ENCODE data around the gene DNAJC15. TPM values are rescaled to one million over a fixed set of nuclear protein-coding genes. Genes with fewer than 3 reads are reported as not detected.

Gene DNAJC15
- total and polyA plus RNA-seq, 7 experiments from 2014 or later, result 5.0 to 22.8 (median 10.5) TPM

- Histone ChIP-seq H3K36me3 (ENCODE audit: control insufficient read depth in 2 of 3, insufficient read depth in 3 of 3, low read length in 3 of 3) (no peaks in the 10 kb centered on the region), H3K27ac (ENCODE audit: low read depth, low read length) (no peak overlapping the region), H3K9me3 (ENCODE audit: control insufficient read depth in 2 of 3, low read length in 3 of 3) (no peaks in the 10 kb centered on the region), H3K4me1 (ENCODE audit: control insufficient read depth in 2 of 2, insufficient read depth in 2 of 2, low read length in 2 of 2) (no peaks in the 10 kb centered on the region), H3K4me3 (ENCODE audit: low read length) (no peak overlapping the region), H3K27me3 (ENCODE audit: control insufficient read depth in 2 of 2, insufficient read depth in 2 of 2, low read length in 2 of 2) (no peaks in the 10 kb centered on the region)
- Mint-ChIP-seq H3K36me3 (peaks cover 0 to 4% (median 0%) of the 10 kb centered on the region in 5 donors), H3K27me3 (peaks cover 0 to 23% (median 7%) of the 10 kb centered on the region in 5 donors), H3K4me3 (no peak overlapping the region), H3K27ac (peak overlapping the region in 1 of 9 donors; percentile 23), H3K4me1 (no peaks in the 10 kb centered on the region), H3K9me3 (peaks cover 0 to 3% (median 0%) of the 10 kb centered on the region in 11 donors)
- ATAC-seq (no peak), DNase-seq (no peak)
- CTCF ChIA-PET, result no interaction called here
- intact Hi-C loops (cut with micrococcal nuclease), result no loop called here
- POLR2A ChIA-PET, result no interaction called here
These were observed 115.8 kb downstream of the DNAJC15 start for GRCh38 chr13:43139211-43139610.

DNA sequence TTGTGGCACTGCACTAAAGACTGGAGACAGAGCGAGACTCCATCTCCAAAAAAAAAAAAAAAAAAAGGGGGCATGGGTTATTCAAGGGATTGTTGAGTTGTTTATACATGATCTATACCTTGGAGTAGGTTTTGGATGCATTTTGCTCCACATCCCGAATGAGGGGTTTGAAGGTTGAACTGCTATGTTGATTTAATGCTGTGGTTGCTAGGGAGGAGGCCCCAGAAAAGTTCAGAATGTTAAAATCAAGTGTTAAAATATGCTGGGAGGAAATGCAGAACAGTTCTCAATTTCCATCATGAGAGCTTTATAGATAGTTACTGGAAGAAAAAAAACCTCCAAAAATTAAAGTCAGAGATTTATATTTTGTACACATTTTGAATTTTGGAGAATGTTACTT, 116.5 kb downstream of the DNAJC15 start:
- H3K4me1 ChIP-seq (ENCODE audit: control insufficient read depth in 2 of 2, insufficient read depth in 2 of 2, low read length in 2 of 2), result no peaks in the 10 kb centered on the region
- Mint-ChIP-seq H3K9me3 (peaks cover 0 to 3% (median 0%) of the 10 kb centered on the region in 11 donors), H3K4me1 (no peaks in the 10 kb centered on the region), H3K27ac (no peak overlapping the region), H3K27me3 (peaks cover 0 to 21% (median 10%) of the 10 kb centered on the region in 5 donors), H3K4me3 (no peak overlapping the region), H3K36me3 (peaks cover 0 to 4% (median 0%) of the 10 kb centered on the region in 5 donors)
- no peaks in the 10 kb centered on the region for H3K27me3 ChIP-seq (ENCODE audit: control insufficient read depth in 2 of 2, insufficient read depth in 2 of 2, low read length in 2 of 2)
- CTCF ChIA-PET, result no interaction called here
- DNase-seq, result no peak
- intact Hi-C loops (cut with micrococcal nuclease), result no loop called here
- POLR2A ChIA-PET, result no interaction called here
- no peak overlapping the region for H3K27ac ChIP-seq (ENCODE audit: low read depth, low read length)
- no peak for ATAC-seq
- H3K9me3 ChIP-seq (ENCODE audit: control insufficient read depth in 2 of 3, low read length in 3 of 3), result no peaks in the 10 kb centered on the region
- H3K4me3 ChIP-seq (ENCODE audit: low read length), result no peak overlapping the region
- no peaks in the 10 kb centered on the region for H3K36me3 ChIP-seq (ENCODE audit: control insufficient read depth in 2 of 3, insufficient read depth in 3 of 3, low read length in 3 of 3)

GRCh38 chr13:43140985-43141384, 117.6 kb downstream of the DNAJC15 start:
- DNase-seq (no peak), ATAC-seq (no peak)
- Mint-ChIP-seq H3K4me3 (no peak overlapping the region), H3K4me1 (peaks cover 0 to 2% (median 0%) of the 10 kb centered on the region in 7 donors), H3K27ac (no peak overlapping the region), H3K36me3 (no peaks in the 10 kb centered on the region), H3K9me3 (no peaks in the 10 kb centered on the region), H3K27me3 (peaks cover 0 to 23% (median 6%) of the 10 kb centered on the region in 5 donors)
- intact Hi-C loops (cut with micrococcal nuclease), result no loop called here
- Histone ChIP-seq H3K4me3 (ENCODE audit: low read length) (no peak overlapping the region), H3K27me3 (ENCODE audit: control insufficient read depth in 2 of 2, insufficient read depth in 2 of 2, low read length in 2 of 2) (no peaks in the 10 kb centered on the region), H3K9me3 (ENCODE audit: control insufficient read depth in 2 of 3, low read length in 3 of 3) (no peaks in the 10 kb centered on the region), H3K36me3 (ENCODE audit: control insufficient read depth in 2 of 3, insufficient read depth in 3 of 3, low read length in 3 of 3) (no peaks in the 10 kb centered on the region), H3K27ac (ENCODE audit: low read depth, low read length) (no peak overlapping the region), H3K4me1 (ENCODE audit: control insufficient read depth in 2 of 2, insufficient read depth in 2 of 2, low read length in 2 of 2) (no peaks in the 10 kb centered on the region)
- ChIA-PET POLR2A (no interaction called here), CTCF (interaction anchor here (0.6 kb wide), 1 partner anchor 1216 kb away, joined by 6 read pairs; no protein-coding TSS in a partner anchor)

DNA sequence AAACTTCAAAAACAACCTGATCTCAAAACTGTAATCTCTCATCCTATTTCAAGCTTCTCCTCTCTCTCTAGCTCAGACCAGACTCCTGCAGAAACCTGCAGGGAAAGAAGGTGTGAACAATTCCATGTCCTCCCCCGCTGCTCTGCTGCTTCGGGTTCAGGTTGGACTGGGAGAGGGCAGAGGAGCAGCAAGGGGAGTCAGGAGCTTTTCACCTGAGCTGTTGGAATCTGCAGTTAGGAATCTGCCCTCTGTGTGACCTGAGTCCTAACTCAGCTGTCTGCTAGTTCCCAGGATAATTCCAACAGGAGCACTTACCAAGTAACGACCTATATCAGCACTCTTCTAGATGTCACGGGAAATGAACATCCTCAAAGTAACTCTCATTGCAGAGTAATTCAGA, 118.3 kb downstream of the DNAJC15 start:
- H3K27me3 ChIP-seq (ENCODE audit: control insufficient read depth in 2 of 2, insufficient read depth in 2 of 2, low read length in 2 of 2), result no peaks in the 10 kb centered on the region
- H3K36me3 Mint-ChIP-seq, result no peaks in the 10 kb centered on the region
- intact Hi-C loops (cut with micrococcal nuclease), result no loop called here
- H3K4me3 ChIP-seq (ENCODE audit: low read length), result no peak overlapping the region
- POLR2A ChIA-PET, result no interaction called here
- no peaks in the 10 kb centered on the region for H3K9me3 ChIP-seq (ENCODE audit: control insufficient read depth in 2 of 3, low read length in 3 of 3)
- ATAC-seq (no peak), DNase-seq (no peak)
- peaks cover 0 to 2% (median 0%) of the 10 kb centered on the region in 7 donors for H3K4me1 Mint-ChIP-seq
- H3K4me1 ChIP-seq (ENCODE audit: control insufficient read depth in 2 of 2, insufficient read depth in 2 of 2, low read length in 2 of 2), result no peaks in the 10 kb centered on the region
- H3K27ac ChIP-seq (ENCODE audit: low read depth, low read length), result no peak overlapping the region
- no peaks in the 10 kb centered on the region for H3K36me3 ChIP-seq (ENCODE audit: control insufficient read depth in 2 of 3, insufficient read depth in 3 of 3, low read length in 3 of 3)
- H3K9me3 Mint-ChIP-seq, result no peaks in the 10 kb centered on the region
- peaks cover 0 to 29% (median 10%) of the 10 kb centered on the region in 5 donors for H3K27me3 Mint-ChIP-seq
- CTCF ChIA-PET, result interaction anchor here (0.6 kb wide), 1 partner anchor 1215 kb away, joined by 6 read pairs; no protein-coding TSS in a partner anchor
- no peak overlapping the region for H3K27ac Mint-ChIP-seq
- H3K4me3 Mint-ChIP-seq, result no peak overlapping the region

GRCh38 chr13:43143591-43143990, 120.2 kb downstream of the DNAJC15 start:
- H3K4me3 ChIP-seq (ENCODE audit: low read length), result no peak overlapping the region
- H3K4me3 Mint-ChIP-seq, result no peak overlapping the region

DNA sequence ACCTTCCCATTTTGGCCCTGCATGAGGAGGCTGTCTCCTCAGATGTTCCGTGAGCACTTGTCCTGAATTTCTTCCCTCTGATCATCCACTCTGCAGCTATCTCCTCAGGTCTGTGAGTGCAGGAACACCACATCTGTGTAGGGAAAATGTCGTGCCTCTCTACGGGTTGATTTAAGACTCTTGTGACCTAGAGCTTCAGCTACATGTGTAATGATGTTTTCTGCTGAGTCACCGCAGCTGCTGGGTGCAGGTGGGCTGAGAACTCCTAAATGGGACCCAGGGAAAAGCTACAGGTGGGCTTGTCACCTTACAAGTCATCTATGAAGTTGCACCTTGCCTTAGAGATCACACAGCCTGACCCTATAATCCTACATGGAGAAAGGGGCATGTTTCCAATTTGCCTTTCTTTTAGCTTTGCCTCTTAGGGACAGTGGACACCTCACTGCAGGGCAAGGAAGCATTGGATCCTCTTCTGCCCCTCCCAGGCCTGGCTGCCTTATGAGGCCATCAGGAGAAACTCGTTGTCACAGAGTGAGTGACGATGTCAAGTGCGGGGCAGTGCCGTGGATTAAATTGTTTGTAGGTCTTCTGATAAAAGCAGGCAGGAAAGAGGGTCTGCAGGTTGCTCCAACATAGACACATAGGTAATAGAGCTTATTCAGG, 122.3 kb downstream of the DNAJC15 start:
- Mint-ChIP-seq H3K36me3 (no peaks in the 10 kb centered on the region), H3K4me3 (no peak overlapping the region), H3K9me3 (no peaks in the 10 kb centered on the region), H3K27ac (no peak overlapping the region), H3K4me1 (peaks cover 0 to 2% (median 0%) of the 10 kb centered on the region in 7 donors), H3K27me3 (peaks cover 5 to 27% (median 13%) of the 10 kb centered on the region in 5 donors)
- no peak overlapping the region for H3K27ac ChIP-seq (ENCODE audit: low read depth, low read length)
- H3K4me3 ChIP-seq (ENCODE audit: low read length), result no peak overlapping the region
- ChIA-PET POLR2A (interaction anchor here (0.7 kb wide), 1 partner anchor 1689 kb away, joined by 3 read pairs; no protein-coding TSS in a partner anchor), CTCF (no interaction called here)
- H3K9me3 ChIP-seq (ENCODE audit: control insufficient read depth in 2 of 3, low read length in 3 of 3), result no peaks in the 10 kb centered on the region
- intact Hi-C loops (cut with micrococcal nuclease), result no loop called here
- no peaks in the 10 kb centered on the region for H3K36me3 ChIP-seq (ENCODE audit: control insufficient read depth in 2 of 3, insufficient read depth in 3 of 3, low read length in 3 of 3)
- no peaks in the 10 kb centered on the region for H3K27me3 ChIP-seq (ENCODE audit: control insufficient read depth in 2 of 2, insufficient read depth in 2 of 2, low read length in 2 of 2)
- DNase-seq, result no peak
- no peaks in the 10 kb centered on the region for H3K4me1 ChIP-seq (ENCODE audit: control insufficient read depth in 2 of 2, insufficient read depth in 2 of 2, low read length in 2 of 2)
- ATAC-seq, result no peak

More at GRCh38 chr13:43143591-43143990, 120.2 kb downstream of the DNAJC15 start:
- no peaks in the 10 kb centered on the region for H3K9me3 ChIP-seq (ENCODE audit: control insufficient read depth in 2 of 3, low read length in 3 of 3)
- Mint-ChIP-seq H3K36me3 (no peaks in the 10 kb centered on the region), H3K27me3 (peaks cover 2 to 26% (median 11%) of the 10 kb centered on the region in 5 donors), H3K9me3 (no peaks in the 10 kb centered on the region), H3K27ac (no peak overlapping the region), H3K4me1 (peaks cover 0 to 2% (median 0%) of the 10 kb centered on the region in 7 donors)
- intact Hi-C loops (cut with micrococcal nuclease), result no loop called here
- no peak for DNase-seq
- no peaks in the 10 kb centered on the region for H3K4me1 ChIP-seq (ENCODE audit: control insufficient read depth in 2 of 2, insufficient read depth in 2 of 2, low read length in 2 of 2)
- H3K36me3 ChIP-seq (ENCODE audit: control insufficient read depth in 2 of 3, insufficient read depth in 3 of 3, low read length in 3 of 3), result no peaks in the 10 kb centered on the region
- no peaks in the 10 kb centered on the region for H3K27me3 ChIP-seq (ENCODE audit: control insufficient read depth in 2 of 2, insufficient read depth in 2 of 2, low read length in 2 of 2)
- H3K27ac ChIP-seq (ENCODE audit: low read depth, low read length), result no peak overlapping the region
- POLR2A ChIA-PET, result no interaction called here
- ATAC-seq, result no peak
- CTCF ChIA-PET, result no interaction called here

DNA sequence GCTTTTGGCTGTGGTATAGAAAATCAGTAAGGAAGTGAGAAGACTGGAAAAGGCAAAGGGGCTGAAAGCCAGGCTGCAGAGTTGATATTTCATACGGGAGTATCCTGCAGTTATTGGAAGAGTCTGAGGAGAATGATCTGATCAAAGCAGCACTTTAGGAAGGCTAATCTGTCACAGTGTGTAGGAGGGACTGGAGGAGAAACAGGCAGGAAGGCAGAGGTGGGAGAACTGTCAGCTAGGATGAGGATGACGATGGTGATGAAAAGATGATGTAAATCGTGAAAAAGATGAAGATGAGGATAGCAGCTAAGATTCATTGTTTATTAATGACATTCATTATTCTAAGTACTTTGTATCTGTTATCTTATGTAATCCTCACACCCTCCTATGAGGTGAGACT, 123.0 kb downstream of the DNAJC15 start:
- no peaks in the 10 kb centered on the region for H3K4me1 ChIP-seq (ENCODE audit: control insufficient read depth in 2 of 2, insufficient read depth in 2 of 2, low read length in 2 of 2)
- intact Hi-C loops (cut with micrococcal nuclease), result no loop called here
- no peaks in the 10 kb centered on the region for H3K36me3 ChIP-seq (ENCODE audit: control insufficient read depth in 2 of 3, insufficient read depth in 3 of 3, low read length in 3 of 3)
- no peaks in the 10 kb centered on the region for H3K9me3 ChIP-seq (ENCODE audit: control insufficient read depth in 2 of 3, low read length in 3 of 3)
- DNase-seq (no peak), ATAC-seq (no peak)
- no peaks in the 10 kb centered on the region for H3K27me3 ChIP-seq (ENCODE audit: control insufficient read depth in 2 of 2, insufficient read depth in 2 of 2, low read length in 2 of 2)
- H3K4me3 Mint-ChIP-seq, result no peak overlapping the region
- no peaks in the 10 kb centered on the region for H3K9me3 Mint-ChIP-seq
- no peak overlapping the region for H3K4me3 ChIP-seq (ENCODE audit: low read length)
- H3K4me1 Mint-ChIP-seq, result peaks cover 0 to 3% (median 0%) of the 10 kb centered on the region in 7 donors
- ChIA-PET POLR2A (interaction anchor here (0.7 kb wide), 1 partner anchor 1688 kb away, joined by 3 read pairs; no protein-coding TSS in a partner anchor), CTCF (interaction anchor here (0.7 kb wide), 1 partner anchor 11 kb away, joined by 3 read pairs; no protein-coding TSS in a partner anchor)
- peaks cover 5 to 25% (median 13%) of the 10 kb centered on the region in 5 donors for H3K27me3 Mint-ChIP-seq
- H3K27ac ChIP-seq (ENCODE audit: low read depth, low read length), result no peak overlapping the region
- no peaks in the 10 kb centered on the region for H3K36me3 Mint-ChIP-seq
- H3K27ac Mint-ChIP-seq, result no peak overlapping the region
